PC-3 (cell line): ENCODE results near the gene RTF2.

Experiments
- EZH2 ChIP-seq: fragments of 300-600 bp; sonication (generic); IDR thresholded peaks from one replicate; pipeline ENCODE4 v1.6.1; 2017; ENCODE audit warnings: antibody characterized with exemption, mild to moderate bottlenecking, low read length; ENCODE audit not compliant: unreplicated experiment
- TF ChIP-seq, protein P1 (sequence below): fragments of 300-600 bp; sonication (generic); conservative IDR thresholded peaks from 2 replicates; pipeline ENCODE4 v1.5.1; 2017; ENCODE audit warnings: antibody characterized with exemption, low read depth, mild to moderate bottlenecking, low read length

DNA sequence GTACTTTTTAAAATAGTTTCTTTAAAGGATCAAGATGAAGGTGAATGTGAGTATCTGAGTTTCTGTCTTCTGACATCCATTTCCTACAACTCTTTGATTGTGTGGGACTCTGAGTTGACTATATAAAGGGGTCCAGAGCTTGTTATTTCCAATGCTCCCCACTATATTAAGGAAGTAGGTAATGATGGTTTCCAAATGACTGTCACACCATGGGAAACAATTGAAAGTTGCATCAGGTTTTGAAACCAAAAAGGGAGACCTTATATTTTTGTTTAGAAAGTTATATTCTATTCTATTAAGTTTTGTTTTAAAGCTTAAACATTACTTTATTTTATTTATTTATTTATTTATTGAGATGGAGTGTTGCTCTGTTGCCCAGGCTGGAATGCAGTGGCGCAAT, 45.2 kb upstream of the RTF2 start:
- TF ChIP-seq, protein P1, sequence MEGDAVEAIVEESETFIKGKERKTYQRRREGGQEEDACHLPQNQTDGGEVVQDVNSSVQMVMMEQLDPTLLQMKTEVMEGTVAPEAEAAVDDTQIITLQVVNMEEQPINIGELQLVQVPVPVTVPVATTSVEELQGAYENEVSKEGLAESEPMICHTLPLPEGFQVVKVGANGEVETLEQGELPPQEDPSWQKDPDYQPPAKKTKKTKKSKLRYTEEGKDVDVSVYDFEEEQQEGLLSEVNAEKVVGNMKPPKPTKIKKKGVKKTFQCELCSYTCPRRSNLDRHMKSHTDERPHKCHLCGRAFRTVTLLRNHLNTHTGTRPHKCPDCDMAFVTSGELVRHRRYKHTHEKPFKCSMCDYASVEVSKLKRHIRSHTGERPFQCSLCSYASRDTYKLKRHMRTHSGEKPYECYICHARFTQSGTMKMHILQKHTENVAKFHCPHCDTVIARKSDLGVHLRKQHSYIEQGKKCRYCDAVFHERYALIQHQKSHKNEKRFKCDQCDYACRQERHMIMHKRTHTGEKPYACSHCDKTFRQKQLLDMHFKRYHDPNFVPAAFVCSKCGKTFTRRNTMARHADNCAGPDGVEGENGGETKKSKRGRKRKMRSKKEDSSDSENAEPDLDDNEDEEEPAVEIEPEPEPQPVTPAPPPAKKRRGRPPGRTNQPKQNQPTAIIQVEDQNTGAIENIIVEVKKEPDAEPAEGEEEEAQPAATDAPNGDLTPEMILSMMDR: no peak
- TF ChIP-seq EZH2: no peak
